ENCODE data around the gene DNAH5.

The DNAH5 gene

GRCh38 chr5:13780081-13780480 lies 164.4 kb downstream of the DNAH5 start:
- no peak for DNase-seq
- no peak for TF ChIP-seq CTCF (IDR thresholded peaks at IDR 0.05)
- no peaks in the 10 kb centered on the region for H3K36me3 ChIP-seq
- H3K27me3 ChIP-seq = no peaks in the 10 kb centered on the region
- intact Hi-C loops (cut with DNase I; ENCODE audit: low total_unique reads) = no loop called here
- H3K4me1 ChIP-seq = no peaks in the 10 kb centered on the region
- H3K4me3 ChIP-seq = no peak overlapping the region
- no peak overlapping the region for H3K27ac ChIP-seq
- no peaks in the 10 kb centered on the region for H3K9me3 ChIP-seq

DNA sequence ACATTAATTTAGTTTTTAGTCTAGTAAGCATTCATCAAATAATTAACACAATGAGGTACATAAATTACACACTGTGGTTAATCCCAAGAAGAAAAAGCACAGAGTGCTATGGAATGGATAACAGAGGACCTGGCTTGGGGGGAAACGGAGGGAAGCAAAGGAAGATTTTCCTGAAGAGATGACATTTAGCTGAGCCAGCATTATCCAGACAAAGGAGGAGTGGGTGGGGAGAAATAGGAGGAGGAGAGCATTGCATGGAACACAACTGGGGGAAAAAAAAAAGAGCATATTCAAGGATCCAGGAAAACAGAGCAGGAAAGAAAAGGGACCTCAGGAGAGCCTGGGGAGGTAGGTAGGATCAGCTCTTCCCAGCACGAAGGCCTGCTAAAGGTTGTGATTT lies 170.8 kb downstream of the DNAH5 start:
- no peaks in the 10 kb centered on the region for H3K27me3 ChIP-seq
- intact Hi-C loops (cut with DNase I; ENCODE audit: low total_unique reads) = no loop called here
- H3K36me3 ChIP-seq = no peaks in the 10 kb centered on the region
- no peak for TF ChIP-seq CTCF (IDR thresholded peaks at IDR 0.05)
- H3K9me3 ChIP-seq = no peaks in the 10 kb centered on the region
- H3K4me1 ChIP-seq = no peaks in the 10 kb centered on the region
- DNase-seq = no peak
- no peak overlapping the region for H3K4me3 ChIP-seq
- H3K27ac ChIP-seq = no peak overlapping the region

- intact Hi-C loops (cut with DNase I; ENCODE audit: low total_unique reads) = no loop called here
- DNase-seq = no peak
- Histone ChIP-seq H3K4me3 (no peak overlapping the region), H3K9me3 (no peaks in the 10 kb centered on the region), H3K4me1 (no peaks in the 10 kb centered on the region), H3K36me3 (no peaks in the 10 kb centered on the region), H3K27me3 (no peaks in the 10 kb centered on the region), H3K27ac (no peak overlapping the region)
- TF ChIP-seq CTCF (IDR thresholded peaks at IDR 0.05) = no peak
These were observed 173.4 kb downstream of the DNAH5 start for GRCh38 chr5:13771011-13771571.

DNA sequence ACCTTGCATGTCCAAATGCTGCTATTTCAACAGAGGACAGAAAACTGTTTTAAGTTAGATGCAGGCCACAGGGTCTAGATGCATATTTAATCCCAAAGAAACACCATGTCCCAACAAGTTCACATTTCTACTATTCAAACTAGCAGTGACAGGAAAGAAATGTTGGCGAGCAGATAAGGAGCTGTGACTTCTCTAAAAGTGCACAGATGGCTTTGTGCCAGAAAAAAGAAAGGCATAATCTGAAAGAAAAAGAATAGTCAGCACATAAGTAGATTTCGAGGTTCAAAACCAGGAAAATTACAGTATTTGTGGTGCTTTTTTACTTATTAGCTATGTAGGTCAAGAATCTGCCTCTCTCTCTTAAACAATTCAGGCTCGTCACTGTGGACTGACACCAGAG lies 178.3 kb downstream of the DNAH5 start:
- no peaks in the 10 kb centered on the region for H3K4me1 ChIP-seq
- H3K4me3 ChIP-seq = no peak overlapping the region
- no peaks in the 10 kb centered on the region for H3K27me3 ChIP-seq
- no peak for TF ChIP-seq CTCF (IDR thresholded peaks at IDR 0.05)
- no peak overlapping the region for H3K27ac ChIP-seq
- no peaks in the 10 kb centered on the region for H3K36me3 ChIP-seq
- no peak for DNase-seq
- intact Hi-C loops (cut with DNase I; ENCODE audit: low total_unique reads) = no loop called here
- no peaks in the 10 kb centered on the region for H3K9me3 ChIP-seq

- no peaks in the 10 kb centered on the region for H3K27me3 ChIP-seq
- intact Hi-C loops (cut with DNase I; ENCODE audit: low total_unique reads) = no loop called here
- H3K27ac ChIP-seq = no peak overlapping the region
- no peak for DNase-seq
- no peaks in the 10 kb centered on the region for H3K4me1 ChIP-seq
- H3K9me3 ChIP-seq = no peaks in the 10 kb centered on the region
- H3K36me3 ChIP-seq = no peaks in the 10 kb centered on the region
- no peak overlapping the region for H3K4me3 ChIP-seq
- TF ChIP-seq CTCF (IDR thresholded peaks at IDR 0.05) = no peak
These were observed 180.8 kb downstream of the DNAH5 start for GRCh38 chr5:13763719-13764118.

DNA sequence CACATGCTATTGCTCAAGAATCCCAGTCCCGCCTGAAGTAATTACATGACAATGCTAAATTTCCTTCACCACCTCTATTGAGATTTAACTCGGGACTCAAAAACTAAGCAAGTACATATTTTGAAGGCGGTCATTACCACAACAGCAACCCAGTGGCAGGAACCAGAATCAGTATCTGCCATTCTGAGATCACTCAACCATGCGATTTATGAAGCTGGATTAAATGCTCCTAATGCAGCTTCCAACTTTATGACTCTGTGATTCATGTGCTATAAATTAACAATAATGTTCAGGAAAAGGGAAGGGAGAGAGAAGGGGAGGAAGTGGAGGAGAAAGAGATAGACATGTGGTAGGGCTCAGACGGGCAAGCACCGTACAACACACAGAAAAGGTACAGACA lies 194.7 kb downstream of the DNAH5 start:
- H3K27ac ChIP-seq = no peak overlapping the region
- H3K4me1 ChIP-seq = no peaks in the 10 kb centered on the region
- DNase-seq = no peak
- no peaks in the 10 kb centered on the region for H3K9me3 ChIP-seq
- no peaks in the 10 kb centered on the region for H3K36me3 ChIP-seq
- no peak for TF ChIP-seq CTCF (IDR thresholded peaks at IDR 0.05)
- no peak overlapping the region for H3K4me3 ChIP-seq
- intact Hi-C loops (cut with DNase I; ENCODE audit: low total_unique reads) = no loop called here
- no peaks in the 10 kb centered on the region for H3K27me3 ChIP-seq

All from tibial artery (tissue), 4 donors.